T47D (cell line): ENCODE data around the gene CXXC1.

Source experiments
- DNase-seq, 2 experiments: peaks; one replicate each; pipeline versions ENCODE4 v3.0.0 to v3.0.0-alpha.2; 2011 to 2012; ENCODE audit warnings: low read depth in 1 of 2, low spot score in 1 of 2
- JUND ChIP-seq: IDR thresholded peaks from 2 replicates; pipeline ENCODE4 v1.6.1; 2012; ENCODE audit warnings: low read depth
- in situ Hi-C: cut with HindIII; loops from 2 replicates; pipeline ENCODE4 v1.10.0; 2016; ENCODE audit warnings: low sequenced_read_pairs, low pct_unique_long_range_greater_than_20kb

The CXXC1 gene

GRCh38 chr18:50240080-50240563 lies 47.4 kb downstream of the CXXC1 start:
- in situ Hi-C loops: no loop called here
- no peak for TF ChIP-seq JUND
- no peak for DNase-seq

GRCh38 chr18:50232419-50232818 lies 55.1 kb downstream of the CXXC1 start:
- TF ChIP-seq JUND: no peak
- in situ Hi-C loops: no loop called here
- DNase-seq: no peak
